Esophagus muscularis mucosa (tissue), 4 donors: ENCODE results near the gene A4GALT. TPM values are rescaled to one million over a fixed set of nuclear protein-coding genes. Genes with fewer than 3 reads are reported as not detected.

Source experiments
- DNase-seq: peaks from one replicate; pipeline ENCODE4 v3.0.0-alpha.2; 2017; ENCODE audit errors: extremely low spot score
- H3K27ac ChIP-seq, 4 donors: fragments of 200-600 bp; sonication (generic); replicated peaks in 1 of 4; 1 replicate in 3 of 4; 2 replicates in 1 of 4; pipeline ENCODE4 v1.5.1; 2016 to 2019; ENCODE audit warnings: mild to moderate bottlenecking in 1 of 4
- H3K27me3 ChIP-seq, 4 donors: fragments of 200-600 bp; sonication (generic); one replicate each; pipeline versions ENCODE4 v1.5.1 to v1.6.0; 2016 to 2019
- H3K36me3 ChIP-seq, 4 donors: fragments of 200-600 bp; sonication (generic); one replicate each; pipeline ENCODE4 v1.5.1; 2016 to 2019
- H3K4me1 ChIP-seq, 4 donors: fragments of 200-600 bp; sonication (generic); one replicate each; pipeline ENCODE4 v1.5.1; 2016 to 2019
- H3K4me3 ChIP-seq, 4 donors: fragments of 200-600 bp; sonication (generic); 1 replicate in 2 of 4; 2 replicates in 2 of 4; pipeline ENCODE4 v1.5.1; 2016 to 2019; ENCODE audit warnings: mild to moderate bottlenecking in 4 of 4, moderate library complexity in 1 of 4
- H3K9me3 ChIP-seq, 4 donors: fragments of 200-600 bp; sonication (generic); 1 replicate in 3 of 4; 2 replicates in 1 of 4; pipeline ENCODE4 v1.5.1; 2016 to 2019
- EP300 ChIP-seq: sonication (generic); formaldehyde crosslinking; IDR thresholded peaks from one replicate; pipeline ENCODE4 v1.6.1; 2017; ENCODE audit warnings: antibody characterized with exemption
- POLR2A ChIP-seq: fragments of 450-650 bp; IDR thresholded peaks from one replicate; pipeline ENCODE4 v1.6.1; 2017; ENCODE audit warnings: antibody characterized with exemption, moderate library complexity, mild to moderate bottlenecking, low read depth
- POLR2AphosphoS5 ChIP-seq, 2 donors: sonication (generic); formaldehyde crosslinking; IDR thresholded peaks; one replicate each; pipeline ENCODE4 v1.6.1; 2017; ENCODE audit warnings: antibody characterized with exemption in 2 of 2
- WGBS: methylation state at CpG from one replicate; pipeline ENCODE4 v1.1.5; 2018; 5-methylcytosine and 5-hydroxymethylcytosine counted together
- intact Hi-C: fragments of 100-400 bp; cut with DNase I; formaldehyde crosslinking; loops from one replicate; pipeline ENCODE4 v1.15.1; 2023
- total RNA-seq, 4 donors: library from RNA; depleted of rRNA; stranded (reverse); fragments of >200 nt; gene quantifications; one replicate each; pipeline versions ENCODE4 v1.1.0 to v1.2.1, GENCODE V29; 2016
- TF ChIP-seq, protein P1 (sequence below), 3 experiments: fragments of 200-600 bp in 2 of 3; fragments of 450-650 bp in 1 of 3; sonication (generic) in 2 of 3; IDR thresholded peaks; one replicate each; pipeline ENCODE4 v1.5.1; 2017 to 2019; ENCODE audit warnings: antibody characterized with exemption in 3 of 3, mild to moderate bottlenecking in 2 of 3, moderate library complexity in 1 of 3

A4GALT gene
- total RNA-seq, 4 donors from 2014 or later: 77.7 to 81.8 (median 79.1) TPM

DNA sequence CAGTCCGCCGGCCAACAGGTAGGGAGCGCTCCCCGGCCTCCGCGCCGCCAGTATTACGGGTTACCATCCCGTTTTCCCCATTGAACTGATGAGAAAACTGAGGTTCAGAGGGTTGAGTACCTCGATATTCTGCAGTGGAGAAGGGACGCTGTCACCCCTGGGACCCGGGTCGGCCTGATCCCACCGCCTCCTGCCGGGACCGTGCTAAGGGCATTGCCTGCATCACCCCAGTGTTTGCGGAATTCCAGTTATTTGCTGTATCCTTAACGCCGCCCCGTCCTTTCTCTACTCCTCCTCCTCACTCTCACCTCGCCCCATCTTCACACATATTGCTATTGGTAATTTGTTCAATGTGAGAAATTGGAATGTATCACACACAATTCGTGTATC, 370 bp upstream of the A4GALT start:
- Histone ChIP-seq H3K9me3 (no peaks in the 10 kb centered on the region), H3K4me1 (peaks cover 31 to 51% (median 45%) of the 10 kb centered on the region in 4 donors), H3K4me3 (peak overlapping the region; percentile 70 to 99 (median 90)), H3K27ac (peak overlapping the region; percentile 94 to 99 (median 97)), H3K36me3 (peaks cover 0 to 7% (median 0%) of the 10 kb centered on the region in 4 donors), H3K27me3 (peaks cover 0 to 7% (median 0%) of the 10 kb centered on the region in 4 donors)
- intact Hi-C loops: no loop called here
- DNase-seq: no peak
- TF ChIP-seq EP300 (no peak), POLR2AphosphoS5 (IDR thresholded peaks at IDR 0.05) (no peak), POLR2A (no peak)
- TF ChIP-seq, protein P1, sequence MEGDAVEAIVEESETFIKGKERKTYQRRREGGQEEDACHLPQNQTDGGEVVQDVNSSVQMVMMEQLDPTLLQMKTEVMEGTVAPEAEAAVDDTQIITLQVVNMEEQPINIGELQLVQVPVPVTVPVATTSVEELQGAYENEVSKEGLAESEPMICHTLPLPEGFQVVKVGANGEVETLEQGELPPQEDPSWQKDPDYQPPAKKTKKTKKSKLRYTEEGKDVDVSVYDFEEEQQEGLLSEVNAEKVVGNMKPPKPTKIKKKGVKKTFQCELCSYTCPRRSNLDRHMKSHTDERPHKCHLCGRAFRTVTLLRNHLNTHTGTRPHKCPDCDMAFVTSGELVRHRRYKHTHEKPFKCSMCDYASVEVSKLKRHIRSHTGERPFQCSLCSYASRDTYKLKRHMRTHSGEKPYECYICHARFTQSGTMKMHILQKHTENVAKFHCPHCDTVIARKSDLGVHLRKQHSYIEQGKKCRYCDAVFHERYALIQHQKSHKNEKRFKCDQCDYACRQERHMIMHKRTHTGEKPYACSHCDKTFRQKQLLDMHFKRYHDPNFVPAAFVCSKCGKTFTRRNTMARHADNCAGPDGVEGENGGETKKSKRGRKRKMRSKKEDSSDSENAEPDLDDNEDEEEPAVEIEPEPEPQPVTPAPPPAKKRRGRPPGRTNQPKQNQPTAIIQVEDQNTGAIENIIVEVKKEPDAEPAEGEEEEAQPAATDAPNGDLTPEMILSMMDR (IDR thresholded peaks at IDR 0.05): no peak
- 3% methylated on average over 12 of the region's 22 CpGs for WGBS

DNA sequence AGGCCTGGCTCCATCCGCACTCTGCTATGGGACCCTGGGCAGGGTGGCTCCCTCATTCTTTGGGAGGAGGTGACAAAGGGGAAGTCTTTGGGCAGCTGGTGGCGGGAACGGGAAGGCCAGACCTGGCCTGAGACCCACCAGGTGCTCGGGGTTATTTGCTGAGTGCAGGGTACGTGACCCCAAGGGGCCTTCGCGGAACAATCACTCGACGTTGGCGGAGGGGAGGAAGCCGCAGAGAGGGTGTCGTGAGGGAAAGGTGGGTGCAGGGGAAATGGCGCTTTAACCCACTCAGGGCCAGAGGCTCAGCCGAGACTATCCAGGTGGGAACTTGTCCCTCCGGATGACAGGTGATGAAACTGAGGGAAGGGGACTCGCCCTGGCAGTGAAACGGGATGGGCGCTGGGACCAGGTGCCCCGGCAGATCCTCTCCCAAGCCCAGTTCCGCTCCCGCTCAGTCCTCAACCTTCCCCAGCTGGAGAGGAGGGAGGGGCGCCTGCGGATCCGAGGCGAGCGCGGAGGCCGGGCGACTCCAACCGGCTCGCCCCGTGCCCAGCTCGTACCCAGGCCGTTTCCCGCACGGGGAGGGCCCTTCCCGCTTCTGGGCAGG, 911 bp downstream of the A4GALT start:
- Histone ChIP-seq H3K27ac (peak overlapping the region; percentile 94 to 99 (median 97)), H3K36me3 (peaks cover 0 to 7% (median 0%) of the 10 kb centered on the region in 4 donors), H3K9me3 (no peaks in the 10 kb centered on the region), H3K4me1 (peaks cover 43 to 64% (median 58%) of the 10 kb centered on the region in 4 donors), H3K27me3 (peaks cover 0 to 7% (median 0%) of the 10 kb centered on the region in 4 donors), H3K4me3 (peak overlapping the region; percentile 70 to 99 (median 90))
- intact Hi-C loops: loop anchor here (5.0 kb wide), 1 partner anchor 57 kb away; no protein-coding TSS in a partner anchor
- TF ChIP-seq EP300 (no peak), POLR2A (no peak), POLR2AphosphoS5 (IDR thresholded peaks at IDR 0.05) (no peak)
- TF ChIP-seq, protein P1 (IDR thresholded peaks at IDR 0.05): no peak
- 4% methylated on average over 18 of the region's 37 CpGs for WGBS
- DNase-seq: no peak

DNA sequence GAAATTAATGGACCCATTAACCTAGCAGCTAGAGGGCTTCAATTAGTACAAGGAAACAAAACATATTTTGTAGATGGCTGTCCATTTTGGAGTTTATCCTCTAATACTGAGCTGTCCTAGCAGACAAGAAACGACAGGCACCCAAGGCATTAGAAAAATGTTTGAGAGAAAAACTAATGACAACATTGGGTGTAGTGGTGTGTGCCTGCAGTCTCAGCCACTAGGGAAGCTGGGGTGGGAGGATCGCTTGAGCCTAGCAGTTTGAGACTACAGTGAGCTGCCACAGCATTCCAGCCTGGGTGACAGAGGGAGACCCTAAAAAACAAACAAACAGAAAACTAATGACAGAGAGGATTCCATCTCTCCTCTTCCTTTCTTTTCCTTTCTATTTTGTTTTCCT, 1.5 kb downstream of the A4GALT start:
- Histone ChIP-seq H3K36me3 (peaks cover 0 to 7% (median 0%) of the 10 kb centered on the region in 4 donors), H3K27me3 (peaks cover 0 to 7% (median 0%) of the 10 kb centered on the region in 4 donors), H3K4me3 (peak overlapping the region; percentile 70 to 99 (median 90)), H3K4me1 (peaks cover 50 to 71% (median 64%) of the 10 kb centered on the region in 4 donors), H3K9me3 (no peaks in the 10 kb centered on the region), H3K27ac (peak overlapping the region; percentile 94 to 99 (median 97))
- no peak for DNase-seq
- 9% methylated on average over 2 of the region's 2 CpGs for WGBS
- intact Hi-C loops: loop anchor here (5.0 kb wide), 1 partner anchor 57 kb away; no protein-coding TSS in a partner anchor
- TF ChIP-seq EP300 (no peak), POLR2A (no peak), POLR2AphosphoS5 (IDR thresholded peaks at IDR 0.05) (peak; percentile 45 to 86)
- TF ChIP-seq, protein P1 (IDR thresholded peaks at IDR 0.05): peak in 2 of 3 experiments; percentile 35

DNA sequence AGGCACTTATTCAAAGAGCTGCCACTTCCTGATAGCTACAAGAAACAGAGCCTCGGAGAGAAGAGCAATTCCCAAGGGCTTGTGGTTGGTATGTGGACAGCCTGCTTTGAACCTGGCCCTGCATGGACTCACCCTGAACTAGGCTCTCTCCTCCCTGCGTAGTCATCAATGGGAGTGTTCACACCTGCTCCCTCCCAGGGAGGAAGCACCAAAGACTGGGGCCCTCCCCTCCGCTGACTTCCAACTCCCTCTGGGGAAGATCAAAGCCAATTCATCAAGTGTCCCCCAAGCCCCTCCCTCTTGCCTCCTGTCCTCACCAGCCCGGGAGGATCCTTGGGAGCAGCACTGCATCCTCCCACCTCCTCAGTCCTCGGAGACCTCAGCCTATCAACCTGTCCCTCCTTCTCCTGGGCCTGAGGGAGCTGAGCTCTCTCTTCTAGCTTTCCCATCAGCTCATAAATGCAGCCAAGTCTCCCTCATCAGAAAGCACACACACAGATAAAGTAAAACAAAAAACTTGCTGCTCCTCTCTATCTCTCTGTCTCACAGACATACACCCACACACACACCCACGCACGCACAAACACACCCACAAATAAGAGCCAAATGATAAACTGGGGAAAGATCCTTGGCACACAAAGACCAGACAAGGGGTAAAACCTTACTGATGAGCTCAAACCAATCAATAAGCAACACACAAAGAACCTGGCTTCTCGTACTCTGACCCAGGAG, 3.3 kb downstream of the A4GALT start:
- H3K27me3 ChIP-seq: peaks cover 0 to 7% (median 0%) of the 10 kb centered on the region in 4 donors
- TF ChIP-seq POLR2A (no peak), POLR2AphosphoS5 (IDR thresholded peaks at IDR 0.05) (peak; percentile 12 to 39)
- intact Hi-C loops: loop anchor here (5.0 kb wide), 1 partner anchor 55 kb away; no protein-coding TSS in a partner anchor
- H3K36me3 ChIP-seq: peaks cover 0 to 13% (median 5%) of the 10 kb centered on the region in 4 donors
- WGBS: 39% methylated on average over 8 of the region's 8 CpGs
- H3K27ac ChIP-seq: peak overlapping the region; percentile 94 to 99 (median 97)
- peak overlapping the region in 3 of 4 donors; percentile 9 to 35 (median 12) for H3K4me3 ChIP-seq
- DNase-seq: no peak
- peaks cover 65 to 87% (median 76%) of the 10 kb centered on the region in 4 donors for H3K4me1 ChIP-seq
- no peaks in the 10 kb centered on the region for H3K9me3 ChIP-seq
